NB4 (cell line): ENCODE results near the gene ITGB1.

Experiments used
- POLR2A ChIP-seq: IDR thresholded peaks from 2 replicates; pipeline ENCODE4 v1.6.1; 2011; ENCODE audit warnings: mild to moderate bottlenecking; ENCODE audit not compliant: insufficient read length; ENCODE audit errors: extremely low read depth
- TF ChIP-seq, protein P1 (sequence below): IDR thresholded peaks from one replicate; pipeline ENCODE4 v1.5.1; 2012; ENCODE audit warnings: low read depth, low read length

DNA sequence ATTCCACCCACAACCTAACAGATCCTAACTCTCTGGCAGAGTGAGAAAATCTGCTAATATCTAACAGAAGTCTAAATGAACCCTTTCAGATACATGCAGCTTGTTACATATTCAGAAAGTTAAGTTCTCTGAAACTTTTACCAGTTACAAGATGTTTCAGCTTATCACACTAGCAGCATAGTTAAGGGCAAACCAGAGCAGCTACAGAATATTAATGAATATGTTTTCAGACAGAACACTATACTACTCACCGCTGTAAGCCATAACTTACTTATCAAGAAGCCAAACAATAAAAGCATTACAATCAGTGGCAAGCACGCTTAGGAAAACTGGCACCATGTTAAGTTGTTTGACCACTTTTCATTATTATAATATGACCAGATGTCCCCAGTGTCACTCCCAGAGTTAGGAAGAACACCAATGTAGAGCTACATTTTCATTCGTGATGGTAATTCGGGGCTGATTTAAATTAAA lies 2.7 kb downstream of the ITGB1 start:
- TF ChIP-seq, protein P1, sequence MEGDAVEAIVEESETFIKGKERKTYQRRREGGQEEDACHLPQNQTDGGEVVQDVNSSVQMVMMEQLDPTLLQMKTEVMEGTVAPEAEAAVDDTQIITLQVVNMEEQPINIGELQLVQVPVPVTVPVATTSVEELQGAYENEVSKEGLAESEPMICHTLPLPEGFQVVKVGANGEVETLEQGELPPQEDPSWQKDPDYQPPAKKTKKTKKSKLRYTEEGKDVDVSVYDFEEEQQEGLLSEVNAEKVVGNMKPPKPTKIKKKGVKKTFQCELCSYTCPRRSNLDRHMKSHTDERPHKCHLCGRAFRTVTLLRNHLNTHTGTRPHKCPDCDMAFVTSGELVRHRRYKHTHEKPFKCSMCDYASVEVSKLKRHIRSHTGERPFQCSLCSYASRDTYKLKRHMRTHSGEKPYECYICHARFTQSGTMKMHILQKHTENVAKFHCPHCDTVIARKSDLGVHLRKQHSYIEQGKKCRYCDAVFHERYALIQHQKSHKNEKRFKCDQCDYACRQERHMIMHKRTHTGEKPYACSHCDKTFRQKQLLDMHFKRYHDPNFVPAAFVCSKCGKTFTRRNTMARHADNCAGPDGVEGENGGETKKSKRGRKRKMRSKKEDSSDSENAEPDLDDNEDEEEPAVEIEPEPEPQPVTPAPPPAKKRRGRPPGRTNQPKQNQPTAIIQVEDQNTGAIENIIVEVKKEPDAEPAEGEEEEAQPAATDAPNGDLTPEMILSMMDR = no peak
- TF ChIP-seq POLR2A = no peak
